ENCODE results near the gene USE1.

DNA sequence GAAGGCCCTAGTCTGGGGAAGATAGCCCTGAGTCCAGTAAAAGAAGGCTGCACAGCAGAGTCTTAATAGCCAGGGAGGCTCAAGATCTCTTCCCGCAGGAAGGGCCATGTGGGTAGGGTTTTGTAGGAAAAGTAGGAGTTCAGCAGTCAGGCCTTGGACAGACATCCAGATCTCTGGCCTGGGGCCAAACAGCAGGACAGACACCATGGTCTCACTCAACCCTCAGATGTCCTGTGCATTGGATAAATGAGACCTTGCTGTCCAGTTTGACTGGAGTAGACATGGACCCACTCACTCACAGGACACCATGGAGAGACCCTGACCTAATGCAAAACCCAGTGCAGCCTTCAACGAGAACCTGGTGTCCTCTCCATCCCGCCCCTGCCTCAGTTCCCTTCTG lies 14.7 kb downstream of the USE1 start:
- TF ChIP-seq POLR2A (IDR thresholded peaks at IDR 0.05) = no peak
- TF ChIP-seq, protein P1, sequence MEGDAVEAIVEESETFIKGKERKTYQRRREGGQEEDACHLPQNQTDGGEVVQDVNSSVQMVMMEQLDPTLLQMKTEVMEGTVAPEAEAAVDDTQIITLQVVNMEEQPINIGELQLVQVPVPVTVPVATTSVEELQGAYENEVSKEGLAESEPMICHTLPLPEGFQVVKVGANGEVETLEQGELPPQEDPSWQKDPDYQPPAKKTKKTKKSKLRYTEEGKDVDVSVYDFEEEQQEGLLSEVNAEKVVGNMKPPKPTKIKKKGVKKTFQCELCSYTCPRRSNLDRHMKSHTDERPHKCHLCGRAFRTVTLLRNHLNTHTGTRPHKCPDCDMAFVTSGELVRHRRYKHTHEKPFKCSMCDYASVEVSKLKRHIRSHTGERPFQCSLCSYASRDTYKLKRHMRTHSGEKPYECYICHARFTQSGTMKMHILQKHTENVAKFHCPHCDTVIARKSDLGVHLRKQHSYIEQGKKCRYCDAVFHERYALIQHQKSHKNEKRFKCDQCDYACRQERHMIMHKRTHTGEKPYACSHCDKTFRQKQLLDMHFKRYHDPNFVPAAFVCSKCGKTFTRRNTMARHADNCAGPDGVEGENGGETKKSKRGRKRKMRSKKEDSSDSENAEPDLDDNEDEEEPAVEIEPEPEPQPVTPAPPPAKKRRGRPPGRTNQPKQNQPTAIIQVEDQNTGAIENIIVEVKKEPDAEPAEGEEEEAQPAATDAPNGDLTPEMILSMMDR (IDR thresholded peaks at IDR 0.05) = no peak

Data from breast epithelium (tissue), 3 donors.